GM19025 (cell line): ENCODE data around the gene WNT4.

Source experiments
- ATAC-seq: cut with Tn5 transposase; IDR thresholded peaks from one replicate; pipeline ENCODE4 v1.9.1; 2021; ENCODE audit warnings: mild to moderate bottlenecking, low read depth, moderate library complexity; ENCODE audit not compliant: unreplicated experiment

WNT4 gene

GRCh38 chr1:22089787-22090186, 53.1 kb downstream of the WNT4 start:
- ATAC-seq = no peak

GRCh38 chr1:22089134-22089571, 53.7 kb downstream of the WNT4 start:
- ATAC-seq = no peak

GRCh38 chr1:22088331-22088730, 54.6 kb downstream of the WNT4 start:
- no peak for ATAC-seq

GRCh38 chr1:22080191-22080590, 62.7 kb downstream of the WNT4 start:
- no peak for ATAC-seq

GRCh38 chr1:22078133-22078532, 64.8 kb downstream of the WNT4 start:
- ATAC-seq = no peak

- no peak for ATAC-seq
These were observed 65.2 kb downstream of the WNT4 start for GRCh38 chr1:22077728-22078127.

- no peak for ATAC-seq
These were observed 66.6 kb downstream of the WNT4 start for GRCh38 chr1:22076346-22076745.

- no peak for ATAC-seq
These were observed 67.2 kb downstream of the WNT4 start for GRCh38 chr1:22075718-22076117.

- no peak for ATAC-seq
These were observed 68.1 kb downstream of the WNT4 start for GRCh38 chr1:22074803-22075202.

GRCh38 chr1:22071511-22071910, 71.4 kb downstream of the WNT4 start:
- no peak for ATAC-seq
